Cardiac ventricle fibroblast (primary cell): ENCODE data around the gene PCCA. TPM values are rescaled to one million over a fixed set of nuclear protein-coding genes. Genes with fewer than 3 reads are reported as not detected.

Experiments used
- total RNA-seq: library from RNA; depleted of rRNA; stranded (reverse); fragments of >200 nt; gene quantifications from 2 replicates; pipeline ENCODE4 v1.2.3, GENCODE V29; 2015

The PCCA gene, protein sequence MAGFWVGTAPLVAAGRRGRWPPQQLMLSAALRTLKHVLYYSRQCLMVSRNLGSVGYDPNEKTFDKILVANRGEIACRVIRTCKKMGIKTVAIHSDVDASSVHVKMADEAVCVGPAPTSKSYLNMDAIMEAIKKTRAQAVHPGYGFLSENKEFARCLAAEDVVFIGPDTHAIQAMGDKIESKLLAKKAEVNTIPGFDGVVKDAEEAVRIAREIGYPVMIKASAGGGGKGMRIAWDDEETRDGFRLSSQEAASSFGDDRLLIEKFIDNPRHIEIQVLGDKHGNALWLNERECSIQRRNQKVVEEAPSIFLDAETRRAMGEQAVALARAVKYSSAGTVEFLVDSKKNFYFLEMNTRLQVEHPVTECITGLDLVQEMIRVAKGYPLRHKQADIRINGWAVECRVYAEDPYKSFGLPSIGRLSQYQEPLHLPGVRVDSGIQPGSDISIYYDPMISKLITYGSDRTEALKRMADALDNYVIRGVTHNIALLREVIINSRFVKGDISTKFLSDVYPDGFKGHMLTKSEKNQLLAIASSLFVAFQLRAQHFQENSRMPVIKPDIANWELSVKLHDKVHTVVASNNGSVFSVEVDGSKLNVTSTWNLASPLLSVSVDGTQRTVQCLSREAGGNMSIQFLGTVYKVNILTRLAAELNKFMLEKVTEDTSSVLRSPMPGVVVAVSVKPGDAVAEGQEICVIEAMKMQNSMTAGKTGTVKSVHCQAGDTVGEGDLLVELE
- 17.2 and 24.2 TPM in 2 replicates for total RNA-seq

DNA sequence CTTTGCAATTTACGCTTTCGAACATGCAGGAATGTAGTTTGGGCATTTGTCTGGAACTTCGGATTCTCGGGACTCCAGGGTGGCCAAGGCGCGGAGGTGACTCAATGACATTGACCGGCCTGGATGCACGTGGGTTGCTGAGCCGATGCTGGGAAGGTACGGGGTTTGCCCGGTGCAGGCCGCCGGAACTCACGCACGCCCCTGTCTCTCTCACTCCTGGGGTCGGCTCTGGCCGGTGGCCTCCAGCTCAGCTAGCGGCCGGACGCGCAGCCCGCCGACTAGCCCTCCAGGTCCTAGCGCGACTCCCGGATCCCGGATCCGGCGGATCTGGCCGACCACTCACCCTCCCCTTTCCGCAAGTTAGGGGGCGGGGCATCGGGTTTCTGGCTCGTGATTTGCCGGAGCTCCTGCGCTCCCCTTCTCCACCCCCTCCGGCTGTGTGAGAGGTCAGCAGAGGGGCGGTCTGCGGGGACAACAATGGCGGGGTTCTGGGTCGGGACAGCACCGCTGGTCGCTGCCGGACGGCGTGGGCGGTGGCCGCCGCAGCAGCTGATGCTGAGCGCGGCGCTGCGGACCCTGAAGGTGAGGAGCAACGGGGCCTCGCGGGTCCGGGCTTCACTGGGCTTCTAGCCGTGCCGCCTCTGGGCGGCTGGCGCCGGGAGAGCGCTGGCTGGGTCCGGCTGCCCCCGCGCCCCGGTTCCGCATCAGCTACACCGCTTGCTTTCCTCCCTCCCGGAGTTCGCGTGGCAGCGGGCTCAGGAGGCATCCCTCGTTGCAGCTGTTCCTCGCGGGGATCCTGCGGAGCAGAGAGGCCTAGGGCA, at the start of gene PCCA:
PCCA (plus strand) TSS at position 450 of the 821 bp plus-strand sequence; CDS start at position 478, 28 bp downstream.

Other genes starting within 250 kb of the PCCA start
- gene ZIC5, start 117.3 kb upstream of the PCCA start, total RNA-seq = not detected in 2 replicates
- not detected in 2 replicates for gene ZIC2, start 107.3 kb upstream of the PCCA start, total RNA-seq